SJCRH30 (cell line): ENCODE measurements around the gene OR4C12. TPM values are rescaled to one million over a fixed set of nuclear protein-coding genes. Genes with fewer than 3 reads are reported as not detected.
A peak's percentile ranks its signal among the peaks of the same experiment; 100 is the strongest.
"Not testable (repeated sequence)": the region's sequence is repeated elsewhere in the genome, so short reads cannot be mapped to it uniquely, and the experiment has no call there.

Source experiments
- DNase-seq, 2 experiments: peaks; one replicate each; pipeline ENCODE4 v3.0.0-alpha.2; 2015 to 2020
- H3K27ac ChIP-seq: fragments of 250-450 bp; sonication (Bioruptor Pico); 2 replicates; pipeline ENCODE4 v1.5.1; 2020; ENCODE audit warnings: mild to moderate bottlenecking, moderate library complexity
- H3K27me3 ChIP-seq: fragments of 250-450 bp; sonication (Bioruptor Pico); 2 replicates; pipeline ENCODE4 v1.5.1; 2020; ENCODE audit warnings: mild to moderate bottlenecking, moderate library complexity
- H3K36me3 ChIP-seq: fragments of 250-450 bp; sonication (Bioruptor Pico); 2 replicates; pipeline ENCODE4 v1.5.1; 2020; ENCODE audit warnings: mild to moderate bottlenecking, moderate library complexity
- H3K4me1 ChIP-seq: fragments of 250-450 bp; sonication (Bioruptor Pico); 2 replicates; pipeline ENCODE4 v1.5.1; 2020; ENCODE audit warnings: mild to moderate bottlenecking, moderate library complexity
- H3K4me3 ChIP-seq: fragments of 250-450 bp; sonication (Bioruptor Pico); 2 replicates; pipeline ENCODE4 v1.5.1; 2020; ENCODE audit warnings: mild to moderate bottlenecking, moderate library complexity
- H3K9me3 ChIP-seq: fragments of 250-450 bp; sonication (Bioruptor Pico); replicated peaks from 2 replicates; pipeline ENCODE4 v1.5.1; 2020; ENCODE audit warnings: mild to moderate bottlenecking, moderate library complexity
- total RNA-seq: library from RNA; depleted of rRNA; stranded (reverse); fragments of >200 nt; shearing (Covaris generic); gene quantifications from 2 replicates; pipeline ENCODE4 v1.2.3, GENCODE V29; 2014; rRNA removed

The OR4C12 gene
- total RNA-seq: not detected in 2 replicates

- H3K27ac ChIP-seq: not testable (repeated sequence)
These were observed at the start of gene OR4C12 for GRCh38 chr11:49982435-49982834. Gene OR4C12, minus strand, starts transcription at chr11:49982535. Its CDS starts 34 bp downstream, at chr11:49982501.

GRCh38 chr11:50030193-50030592 is 47.9 kb upstream of the OR4C12 start:
- Histone ChIP-seq H3K9me3 (no peaks in the 10 kb centered on the region), H3K4me3 (no peak overlapping the region), H3K27me3 (no peaks in the 10 kb centered on the region), H3K4me1 (no peaks in the 10 kb centered on the region), H3K36me3 (no peaks in the 10 kb centered on the region), H3K27ac (no peak overlapping the region)
- DNase-seq: no peak

More at GRCh38 chr11:49982435-49982834, at the start of gene OR4C12:
- DNase-seq, H3K27me3 ChIP-seq, H3K4me1 ChIP-seq, H3K9me3 ChIP-seq, H3K36me3 ChIP-seq, H3K4me3 ChIP-seq: not testable (repeated sequence)

- Histone ChIP-seq H3K27me3 (no peaks in the 10 kb centered on the region), H3K36me3 (no peaks in the 10 kb centered on the region), H3K4me1 (no peaks in the 10 kb centered on the region), H3K4me3 (no peak overlapping the region), H3K27ac (no peak overlapping the region), H3K9me3 (no peaks in the 10 kb centered on the region)
- peak; percentile 75 to 92 for DNase-seq
These were observed 13.2 kb upstream of the OR4C12 start for GRCh38 chr11:49995565-49995964.

GRCh38 chr11:49973439-49973838 is 8.9 kb downstream of the OR4C12 start:
- not testable (repeated sequence) for H3K27me3 ChIP-seq, H3K27ac ChIP-seq, H3K4me3 ChIP-seq, H3K9me3 ChIP-seq, H3K36me3 ChIP-seq, H3K4me1 ChIP-seq, DNase-seq

- H3K27ac ChIP-seq: no peak within 1 kb of the TSS
- no peaks in the 10 kb centered on the region for H3K4me1 ChIP-seq
- H3K36me3 ChIP-seq: no peaks in the 10 kb centered on the region
- no peaks in the 10 kb centered on the region for H3K9me3 ChIP-seq
- no peaks in the 10 kb centered on the region for H3K27me3 ChIP-seq
- H3K4me3 ChIP-seq: no peak within 1 kb of the TSS
- DNase-seq: no peak
These were observed 30.2 kb downstream of the OR4C12 start, which contains the start of gene OR4C13 for GRCh38 chr11:49952091-49952490. Gene OR4C13, plus strand, starts transcription at chr11:49952391. Its CDS starts 32 bp downstream, at chr11:49952423.

GRCh38 chr11:49948701-49949100 is 33.6 kb downstream of the OR4C12 start:
- not testable (repeated sequence) for H3K27me3 ChIP-seq, DNase-seq, H3K27ac ChIP-seq, H3K9me3 ChIP-seq, H3K36me3 ChIP-seq, H3K4me3 ChIP-seq, H3K4me1 ChIP-seq

Other genes with a start within 250 kb of the OR4C12 start
- gene OR4C13, start 30.1 kb downstream of the OR4C12 start, total RNA-seq: not detected in 2 replicates
- gene OR4C45, start 50.3 kb upstream of the OR4C12 start, total RNA-seq: not detected in 2 replicates